ENCODE data around the gene FMC1. TPM values are rescaled to one million over a fixed set of nuclear protein-coding genes. Genes with fewer than 3 reads are reported as not detected.

Gene FMC1
- total RNA-seq, 1 donor from 2014 or later, result 6.7 TPM

- intact Hi-C loops (cut with micrococcal nuclease), result loop anchor here (1.0 to 5.0 kb wide), 9 partner anchors 19 to 1582 kb away; partner anchors contain the start of genes BRAF, CREB3L2, LUC7L2 and TRIM24
Measured at GRCh38 chr7:139340037-139340807, 915 bp upstream of the FMC1 start.

- intact Hi-C loops (cut with micrococcal nuclease), result loop anchor here (1.0 to 5.0 kb wide), 9 partner anchors 19 to 1582 kb away; partner anchors contain the start of genes BRAF, CREB3L2, LUC7L2 and TRIM24
Measured at GRCh38 chr7:139340808-139341057, 404 bp upstream of the FMC1 start.

DNA sequence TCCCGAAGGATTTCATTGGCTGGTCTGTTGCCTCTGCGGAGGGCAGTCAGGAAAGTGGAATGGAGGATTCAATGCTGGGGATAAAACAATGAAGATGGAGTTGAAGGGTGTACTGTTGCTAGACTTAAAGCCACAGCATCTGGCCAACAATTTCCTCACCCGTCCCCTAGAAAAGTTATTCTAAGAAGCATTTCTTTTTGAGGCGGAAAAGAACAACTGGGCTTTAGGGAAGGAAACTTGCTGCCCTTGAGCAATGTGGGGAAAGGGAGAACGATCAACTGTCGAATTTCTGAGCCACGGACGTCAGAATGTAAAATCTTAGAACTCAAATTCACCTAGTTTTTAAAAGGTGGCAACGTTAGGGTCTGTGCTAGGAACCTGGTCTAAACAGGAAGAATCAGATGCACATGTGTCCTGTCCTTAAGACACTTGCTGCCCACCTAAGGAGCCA is 664 bp downstream of the FMC1 start:
- intact Hi-C loops (cut with micrococcal nuclease), result loop anchor here (2.0 to 5.0 kb wide), 4 partner anchors 304 to 1580 kb away; partner anchors contain the start of genes BRAF, CREB3L2 and ZC3HAV1L

- intact Hi-C loops (cut with micrococcal nuclease), result no loop called here
Measured at GRCh38 chr7:139345042-139345441, 3.9 kb downstream of the FMC1 start.

DNA sequence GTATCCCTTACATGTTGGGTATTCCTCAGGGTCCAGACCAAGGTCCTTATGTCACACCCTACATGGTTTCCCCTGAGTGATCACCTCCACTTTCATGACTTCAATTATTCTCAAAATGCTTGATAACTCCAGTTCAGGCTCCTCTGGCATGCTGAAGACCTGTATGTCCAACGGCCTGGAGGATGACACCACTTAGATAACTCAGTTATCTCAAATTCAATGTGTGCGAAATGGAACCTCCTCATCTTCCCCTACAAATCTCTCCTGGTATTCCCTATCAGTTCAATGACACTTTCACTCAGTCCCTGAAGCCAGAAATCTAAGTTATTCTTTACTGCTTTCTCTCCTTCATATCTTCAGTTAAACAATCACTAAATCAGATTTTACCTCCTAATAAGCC is 9.9 kb downstream of the FMC1 start:
- intact Hi-C loops (cut with micrococcal nuclease), result loop anchor here (10.0 kb wide), 1 partner anchor 466 kb away; no protein-coding TSS in a partner anchor

DNA sequence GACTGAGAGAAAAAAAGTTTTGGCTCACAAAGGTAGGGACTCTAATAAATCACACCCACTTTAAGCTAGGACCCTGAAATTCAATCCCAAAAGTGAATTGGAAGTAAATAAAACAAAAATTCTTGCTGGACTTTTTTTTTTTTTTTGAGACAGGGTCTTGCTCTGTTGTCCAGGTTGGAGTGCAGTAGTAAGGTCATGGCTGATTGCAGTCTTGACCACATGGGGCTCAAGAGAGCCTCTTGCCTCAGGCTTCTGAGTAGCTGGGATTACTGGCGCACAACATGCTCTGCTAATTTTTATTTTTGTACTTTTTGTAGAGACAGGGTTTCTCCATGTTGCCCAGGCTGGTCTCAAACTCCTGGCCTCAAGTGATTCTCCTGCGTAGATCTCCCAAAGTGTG is 13.6 kb downstream of the FMC1 start:
- intact Hi-C loops (cut with micrococcal nuclease), result loop anchor here (5.0 to 10.0 kb wide), 3 partner anchors 312 to 1343 kb away; partner anchors contain the start of gene NDUFB2

- intact Hi-C loops (cut with micrococcal nuclease), result loop anchor here (5.0 to 10.0 kb wide), 3 partner anchors 313 to 1342 kb away; partner anchors contain the start of gene NDUFB2
Measured at GRCh38 chr7:139355320-139355719, 14.2 kb downstream of the FMC1 start.

DNA sequence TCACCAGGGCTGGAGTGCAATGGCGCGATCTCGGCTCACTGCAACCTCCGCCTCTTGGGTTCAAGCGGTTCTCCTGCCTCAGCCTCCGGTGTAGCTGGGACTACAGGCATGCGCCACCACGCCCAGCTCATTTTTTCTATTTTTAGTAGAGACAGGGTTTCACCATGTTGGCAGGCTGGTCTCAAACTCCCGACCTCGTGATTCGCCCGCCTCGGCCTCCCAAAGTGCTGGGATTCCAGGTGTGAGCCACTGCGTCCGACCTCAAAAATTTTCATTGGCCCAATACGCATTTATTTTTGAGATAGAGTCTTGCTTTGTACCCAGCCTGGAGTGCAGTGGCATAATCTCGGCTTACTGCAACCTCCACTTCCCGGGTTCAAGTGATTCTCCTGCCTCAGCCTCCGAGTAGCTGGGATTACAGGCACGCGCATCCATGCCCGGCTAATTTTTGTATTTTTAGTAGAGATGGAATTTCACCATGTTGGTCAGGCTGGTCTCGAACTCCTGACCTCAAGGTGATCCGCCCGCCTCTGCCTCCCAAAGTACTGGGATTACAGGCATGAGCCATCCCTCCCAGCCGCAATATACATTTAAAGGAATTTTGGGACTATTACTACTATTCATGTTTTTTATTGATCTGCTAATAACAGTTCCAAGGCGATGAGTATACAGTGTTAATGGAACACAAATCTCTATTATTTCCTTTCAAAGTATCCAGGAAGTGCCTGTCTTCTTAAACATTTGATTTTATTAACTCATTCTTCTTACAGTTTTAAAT is 16.8 kb downstream of the FMC1 start:
- intact Hi-C loops (cut with micrococcal nuclease), result loop anchor here (5.0 to 10.0 kb wide), 3 partner anchors 316 to 1339 kb away; partner anchors contain the start of gene NDUFB2

DNA sequence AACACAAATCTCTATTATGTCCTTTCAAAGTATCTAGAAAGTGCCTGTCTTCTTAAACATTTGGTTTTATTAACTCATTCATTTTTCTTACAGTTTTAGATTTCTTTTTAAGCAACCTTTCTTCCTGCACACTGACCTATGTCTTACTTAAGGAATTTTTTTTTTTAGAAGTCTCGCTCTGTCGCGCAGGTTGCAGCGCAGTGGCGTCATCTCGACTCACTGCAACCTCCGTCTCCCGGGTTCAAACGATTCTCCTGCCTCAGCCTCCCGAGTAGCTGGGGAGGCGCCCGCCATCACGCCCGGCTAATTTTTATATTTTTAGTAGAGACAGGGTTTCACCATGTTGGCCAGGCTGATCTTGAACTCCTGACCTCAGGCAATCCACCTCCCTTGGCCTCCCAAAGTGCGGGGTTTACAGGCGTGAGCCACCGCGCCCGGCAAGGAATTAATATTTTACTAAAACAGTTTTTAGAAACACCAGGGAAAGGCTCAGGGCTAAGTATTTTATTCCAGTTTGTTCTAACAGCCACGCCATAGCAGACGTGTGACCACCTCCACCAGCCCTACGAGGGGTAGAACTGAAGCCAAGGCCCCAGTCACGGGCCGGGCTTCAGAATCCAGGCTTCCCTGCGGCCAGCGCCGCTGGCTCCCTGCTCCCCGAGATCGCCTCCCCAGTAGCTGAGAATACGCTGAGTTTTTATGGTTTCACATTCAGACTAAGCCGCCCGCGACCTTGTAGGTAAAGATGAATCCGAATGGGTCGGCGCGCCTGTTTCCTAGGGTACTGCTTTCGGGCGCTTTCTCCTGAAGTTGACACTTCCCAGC is 17.6 kb downstream of the FMC1 start:
- intact Hi-C loops (cut with micrococcal nuclease), result loop anchor here (1.0 to 10.0 kb wide), 7 partner anchors 18 to 1339 kb away; partner anchors contain the start of genes NDUFB2, UBN2 and ZC3HAV1

- intact Hi-C loops (cut with micrococcal nuclease), result loop anchor here (1.0 to 10.0 kb wide), 10 partner anchors 11 to 1338 kb away; partner anchors contain the start of genes KDM7A, NDUFB2, PARP12 and UBN2
Measured at GRCh38 chr7:139359366-139360209, 18.5 kb downstream of the FMC1 start, which contains the start of gene LUC7L2. Gene LUC7L2 (plus strand): TSS chr7:139359894. CDS start chr7:139360262, 368 bp downstream.

GRCh38 chr7:139360210-139360947 is 19.2 kb downstream of the FMC1 start:
- intact Hi-C loops (cut with micrococcal nuclease), result loop anchor here (1.0 to 10.0 kb wide), 3 partner anchors 10 to 817 kb away; partner anchors contain the start of genes KDM7A and PARP12

DNA sequence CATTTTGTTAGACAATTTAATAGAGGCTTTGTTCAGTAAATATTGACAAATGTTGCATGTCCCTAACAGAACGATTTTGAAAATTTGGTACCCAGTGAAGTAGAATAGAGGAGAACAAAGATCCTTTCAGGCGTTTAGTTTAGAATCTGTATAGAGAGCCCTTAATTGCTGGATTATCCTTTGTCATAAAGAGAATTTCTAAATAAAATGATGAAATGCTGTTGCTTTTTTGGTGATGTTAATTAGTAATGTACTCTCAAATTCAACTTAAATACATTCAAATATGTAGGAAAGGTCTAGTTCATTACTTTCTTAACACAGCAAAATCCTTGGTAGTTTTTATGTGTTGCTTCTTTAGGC is 19.8 kb downstream of the FMC1 start:
- intact Hi-C loops (cut with micrococcal nuclease), result loop anchor here (1.0 to 10.0 kb wide), 3 partner anchors 9 to 816 kb away; partner anchors contain the start of genes KDM7A and PARP12

GRCh38 chr7:139361523-139361922 is 20.4 kb downstream of the FMC1 start:
- intact Hi-C loops (cut with micrococcal nuclease), result loop anchor here (5.0 to 10.0 kb wide), 2 partner anchors 703 to 816 kb away; partner anchors contain the start of genes KDM7A and PARP12

GRCh38 chr7:139362302-139362701 is 21.2 kb downstream of the FMC1 start:
- intact Hi-C loops (cut with micrococcal nuclease), result loop anchor here (5.0 to 10.0 kb wide), 2 partner anchors 702 to 815 kb away; partner anchors contain the start of genes KDM7A and PARP12

DNA sequence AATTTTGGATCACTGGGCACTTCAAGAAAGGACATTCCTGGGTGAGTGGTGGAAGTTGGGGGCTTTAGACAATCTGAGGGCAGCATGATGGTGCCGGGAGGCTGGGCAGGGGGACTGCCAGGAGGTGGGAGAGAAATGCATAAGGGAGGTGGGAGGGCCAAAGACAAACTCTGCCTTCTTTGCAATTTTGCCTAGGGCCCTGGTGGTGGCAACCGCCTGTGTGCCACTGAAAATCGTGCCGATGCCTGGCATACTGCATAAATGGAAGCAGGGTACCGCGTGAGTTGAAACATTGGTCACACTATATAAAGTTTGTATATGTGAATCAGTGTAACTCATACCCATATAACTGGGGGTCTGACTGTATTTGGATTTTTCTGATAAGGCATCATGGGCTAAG is 21.8 kb downstream of the FMC1 start:
- intact Hi-C loops (cut with micrococcal nuclease), result loop anchor here (5.0 to 10.0 kb wide), 2 partner anchors 702 to 814 kb away; partner anchors contain the start of genes KDM7A and PARP12

DNA sequence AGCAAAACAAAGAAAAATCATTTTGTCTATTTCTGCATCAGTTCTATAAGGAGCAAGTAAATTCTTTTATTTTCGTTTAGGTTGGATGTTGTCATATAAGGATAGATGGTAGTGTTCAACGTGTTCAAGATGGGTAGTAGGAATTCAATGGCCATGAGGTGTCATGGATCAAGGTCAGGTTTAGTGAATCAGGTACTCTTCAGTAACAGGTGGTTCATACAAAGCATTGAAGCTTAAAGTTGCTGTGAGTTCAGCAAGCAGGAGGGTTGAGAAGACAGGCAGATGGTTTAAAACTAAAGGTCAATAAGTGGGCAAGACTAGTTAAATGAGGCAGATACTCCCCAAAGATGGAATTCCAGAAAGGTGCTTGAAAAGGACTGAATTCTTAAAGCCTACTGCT is 24.2 kb downstream of the FMC1 start:
- intact Hi-C loops (cut with micrococcal nuclease), result loop anchor here (10.0 kb wide), 1 partner anchor 699 kb away; the partner anchor contains the start of gene PARP12

DNA sequence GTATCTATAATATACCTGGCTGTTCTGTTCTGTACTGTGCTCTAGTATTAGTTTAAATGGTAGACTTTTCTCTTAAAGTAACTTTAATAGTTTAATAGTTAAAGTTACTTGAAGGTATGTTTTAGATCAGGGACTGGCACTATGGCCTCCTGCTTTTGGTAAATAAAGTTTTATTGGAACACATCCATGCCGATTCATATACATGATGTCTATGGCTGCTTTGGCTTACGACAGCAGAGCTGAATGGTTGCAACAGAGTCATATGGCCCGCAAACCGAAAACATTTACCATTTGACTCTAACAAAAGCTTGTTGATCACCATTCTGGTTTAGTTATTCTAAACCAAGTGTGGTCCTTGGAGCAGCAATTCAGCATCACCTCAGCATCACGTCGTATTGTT is 25.3 kb downstream of the FMC1 start:
- intact Hi-C loops (cut with micrococcal nuclease), result loop anchor here (10.0 kb wide), 1 partner anchor 698 kb away; the partner anchor contains the start of gene PARP12

DNA sequence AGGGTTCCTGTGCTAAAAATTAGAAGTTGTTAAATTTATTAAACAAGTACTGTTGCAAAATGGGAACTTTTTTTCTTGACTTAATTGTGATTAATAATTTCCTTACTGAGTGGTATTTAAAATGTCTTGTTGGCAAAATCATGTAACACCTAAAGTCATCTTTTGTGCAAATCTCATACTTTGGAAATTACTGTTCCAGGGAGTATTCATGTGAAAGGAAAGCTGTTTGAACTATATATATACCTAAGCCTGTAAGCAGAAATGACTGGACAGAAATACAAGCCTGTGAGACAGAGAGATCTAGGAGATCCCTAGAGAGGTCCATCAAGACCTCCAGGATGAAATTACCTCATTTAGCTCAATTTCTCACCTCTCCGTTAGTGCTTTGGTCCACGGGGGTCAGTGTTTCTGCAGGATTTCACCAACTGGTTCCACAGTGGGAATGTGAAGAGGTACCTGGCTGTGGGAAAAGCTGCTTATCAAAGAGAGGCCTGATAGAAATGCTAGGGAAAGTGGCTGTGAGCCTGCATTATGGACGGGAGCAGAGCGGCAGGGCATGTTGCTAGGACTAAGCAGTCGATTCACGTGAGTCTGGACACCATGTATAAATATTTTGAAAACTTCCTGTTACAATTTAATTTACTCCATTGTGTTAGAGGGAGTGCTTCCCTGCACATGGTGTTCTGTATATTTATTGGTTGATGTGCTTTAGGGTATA is 26.5 kb downstream of the FMC1 start:
- intact Hi-C loops (cut with micrococcal nuclease), result loop anchor here (10.0 kb wide), 1 partner anchor 697 kb away; the partner anchor contains the start of gene PARP12

All from T-helper 2 cell treated with Interferon-gamma antibody and Interleukin-4, amounts not matched to agents 100 ng/mL and 5 ng/mL, for 36 hours (primary cell).